ENCODE measurements around the gene FBXW11. TPM values are rescaled to one million over a fixed set of nuclear protein-coding genes. Genes with fewer than 3 reads are reported as not detected.
"Not testable (repeated sequence)": the region's sequence is repeated elsewhere in the genome, so short reads cannot be mapped to it uniquely, and the experiment has no call there.

Gene FBXW11
- total RNA-seq, 2 experiments from 2014 or later: 35.4 to 37.7 TPM

GRCh38 chr5:171927345-171927941, 79.0 kb downstream of the FBXW11 start:
- no peaks in the 10 kb centered on the region for H3K27me3 Mint-ChIP-seq
- ATAC-seq (ENCODE audit: low read depth) (no peak), DNase-seq (no peak)
- no peak overlapping the region for H3K27ac Mint-ChIP-seq
- peaks cover 11% of the 10 kb centered on the region for H3K4me1 Mint-ChIP-seq
- H3K9me3 Mint-ChIP-seq: peaks cover 2% of the 10 kb centered on the region
- H3K4me3 Mint-ChIP-seq: no peak overlapping the region
- POLR2A ChIA-PET: no interaction called here
- peaks cover 15% of the 10 kb centered on the region for H3K36me3 Mint-ChIP-seq

DNA sequence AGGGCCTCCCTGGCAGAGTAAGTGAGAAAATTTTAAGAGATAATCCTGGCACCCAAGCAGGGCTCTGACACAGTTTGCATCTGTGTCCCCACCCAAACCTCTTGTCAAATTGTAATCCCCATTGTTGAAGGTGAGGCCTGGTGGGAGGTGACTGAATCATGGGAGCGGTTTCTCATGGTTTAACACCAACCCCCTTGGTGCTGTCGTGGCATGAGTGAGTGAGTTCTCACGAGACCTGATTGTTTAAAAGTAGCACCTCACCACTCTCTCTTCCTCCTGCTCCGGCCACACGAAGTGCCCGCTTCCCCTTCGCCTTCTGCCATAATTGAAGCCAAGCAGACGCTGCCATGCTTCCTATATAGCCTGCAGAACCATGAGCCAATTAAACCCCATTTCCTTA, 80.1 kb downstream of the FBXW11 start:
- DNase-seq (no peak), ATAC-seq (ENCODE audit: low read depth) (no peak)
- no peak overlapping the region for H3K4me3 Mint-ChIP-seq
- peaks cover 2% of the 10 kb centered on the region for H3K9me3 Mint-ChIP-seq
- POLR2A ChIA-PET: no interaction called here
- H3K36me3 Mint-ChIP-seq: peaks cover 9% of the 10 kb centered on the region
- peaks cover 5% of the 10 kb centered on the region for H3K4me1 Mint-ChIP-seq
- no peaks in the 10 kb centered on the region for H3K27me3 Mint-ChIP-seq
- H3K27ac Mint-ChIP-seq: no peak overlapping the region

GRCh38 chr5:171924493-171925122, 81.8 kb downstream of the FBXW11 start:
- POLR2A ChIA-PET: interaction anchor here (0.6 kb wide), 1 partner anchor 16 kb away, joined by 3 read pairs; no protein-coding TSS in a partner anchor
- DNase-seq (no peak), ATAC-seq (ENCODE audit: low read depth) (no peak)
- H3K27ac Mint-ChIP-seq: no peak overlapping the region
- peaks cover 6% of the 10 kb centered on the region for H3K36me3 Mint-ChIP-seq
- peaks cover 2% of the 10 kb centered on the region for H3K9me3 Mint-ChIP-seq
- no peak overlapping the region for H3K4me3 Mint-ChIP-seq
- H3K27me3 Mint-ChIP-seq: no peaks in the 10 kb centered on the region
- peaks cover 2% of the 10 kb centered on the region for H3K4me1 Mint-ChIP-seq

DNA sequence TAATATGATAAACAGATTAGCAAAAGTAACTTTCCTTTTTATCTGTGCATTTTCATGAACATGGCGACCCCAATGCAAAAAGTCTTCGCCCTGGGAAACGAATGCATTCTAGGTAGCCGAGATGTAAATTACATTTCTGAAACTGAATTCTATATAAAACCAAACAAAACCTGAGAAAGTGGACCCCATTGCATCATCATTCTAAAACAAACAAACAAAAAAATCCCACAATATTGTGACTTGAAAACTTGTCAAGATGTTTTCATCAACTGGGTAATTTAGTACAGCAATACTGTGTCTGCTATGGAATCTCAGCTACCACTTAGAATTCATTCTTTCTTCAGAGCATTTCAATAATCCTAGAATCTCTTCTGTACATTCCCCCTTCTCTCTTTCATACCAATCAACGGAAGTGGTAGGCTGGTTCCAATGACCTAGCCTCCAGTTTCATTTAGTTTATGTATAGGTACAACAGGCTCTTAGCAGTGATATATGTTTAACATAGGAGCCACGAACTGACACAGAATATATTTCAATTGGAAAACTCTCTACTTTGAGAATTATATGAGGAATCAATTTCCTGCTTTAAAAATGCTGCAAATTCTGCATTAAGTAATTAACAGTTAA, 85.6 kb downstream of the FBXW11 start:
- Mint-ChIP-seq H3K36me3 (peaks cover 4% of the 10 kb centered on the region), H3K4me1 (peaks cover 3% of the 10 kb centered on the region), H3K9me3 (peaks cover 2% of the 10 kb centered on the region), H3K27ac (no peak overlapping the region), H3K27me3 (no peaks in the 10 kb centered on the region), H3K4me3 (no peak overlapping the region)
- POLR2A ChIA-PET: no interaction called here
- no peak for ATAC-seq (ENCODE audit: low read depth)
- DNase-seq: no peak

DNA sequence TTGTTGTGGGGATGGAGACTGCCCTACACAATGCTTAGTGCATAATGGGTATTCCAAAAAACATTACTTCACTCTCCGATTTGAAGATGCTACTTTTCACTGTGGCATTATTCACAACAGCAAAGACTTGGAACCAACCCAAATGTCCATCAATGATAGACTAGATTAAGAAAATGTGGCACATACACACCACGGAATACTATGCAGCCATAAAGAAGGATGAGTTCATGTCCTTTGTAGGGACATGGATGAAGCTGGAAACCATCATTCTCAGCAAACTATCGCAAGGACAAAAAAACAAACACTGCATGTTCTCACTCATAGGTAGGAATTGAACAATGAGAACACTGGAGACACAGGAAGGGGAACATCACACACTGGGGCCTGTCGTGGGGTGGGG, 90.7 kb downstream of the FBXW11 start:
- H3K36me3 Mint-ChIP-seq; H3K27me3 Mint-ChIP-seq; H3K27ac Mint-ChIP-seq; POLR2A ChIA-PET; H3K4me3 Mint-ChIP-seq; DNase-seq; H3K9me3 Mint-ChIP-seq; ATAC-seq (ENCODE audit: low read depth): not testable (repeated sequence)
- H3K4me1 Mint-ChIP-seq: peaks cover 23% of the 10 kb centered on the region

- Mint-ChIP-seq H3K9me3 (no peaks in the 10 kb centered on the region), H3K27me3 (no peaks in the 10 kb centered on the region), H3K27ac (no peak overlapping the region), H3K4me3 (no peak overlapping the region), H3K4me1 (peaks cover 23% of the 10 kb centered on the region), H3K36me3 (peaks cover 3% of the 10 kb centered on the region)
- DNase-seq (no peak), ATAC-seq (ENCODE audit: low read depth) (no peak)
- POLR2A ChIA-PET: no interaction called here
Observed at GRCh38 chr5:171914726-171915338, 91.6 kb downstream of the FBXW11 start.

DNA sequence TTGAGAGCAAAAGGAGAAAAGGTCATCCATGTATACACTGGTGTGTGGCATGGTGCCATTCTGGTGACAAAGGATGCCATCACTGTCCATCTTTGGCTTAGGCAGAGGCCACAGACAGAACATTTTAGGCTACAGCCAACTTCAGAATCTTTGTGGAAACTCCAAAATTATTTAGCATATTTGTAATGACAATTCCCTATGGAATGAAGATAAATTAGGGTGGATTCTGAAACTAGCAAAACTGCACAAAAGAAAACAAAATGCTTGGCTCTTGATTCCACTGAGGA, 92.5 kb downstream of the FBXW11 start:
- H3K9me3 Mint-ChIP-seq: no peaks in the 10 kb centered on the region
- POLR2A ChIA-PET: interaction anchor here (0.7 kb wide), 1 partner anchor 93 kb away, joined by 3 read pairs; the partner anchor contains the start of gene FBXW11
- peak overlapping the region; percentile 35 for H3K4me3 Mint-ChIP-seq
- DNase-seq: no peak
- H3K36me3 Mint-ChIP-seq: peaks cover 3% of the 10 kb centered on the region
- H3K27ac Mint-ChIP-seq: peak overlapping the region; percentile 13
- ATAC-seq (ENCODE audit: low read depth): no peak
- H3K4me1 Mint-ChIP-seq: peaks cover 23% of the 10 kb centered on the region
- no peaks in the 10 kb centered on the region for H3K27me3 Mint-ChIP-seq

DNA sequence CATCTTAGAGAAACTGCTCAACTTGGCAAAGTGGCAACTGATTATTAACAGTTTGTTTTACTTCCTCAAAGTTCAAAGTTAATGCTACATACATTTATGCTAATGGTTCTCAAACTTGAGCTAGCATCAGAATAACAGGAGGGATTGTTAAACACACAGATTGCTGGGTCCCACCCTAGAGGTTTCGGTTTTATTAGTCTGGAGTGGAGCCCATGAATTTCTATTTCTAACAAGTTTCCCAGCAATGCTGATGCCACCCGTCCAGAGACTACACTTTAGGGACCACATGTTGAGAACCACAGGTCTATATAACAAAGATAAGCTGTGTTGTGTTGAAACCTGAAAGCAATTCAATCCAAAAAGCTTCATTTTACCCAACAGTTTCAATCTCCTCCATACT, 95.3 kb downstream of the FBXW11 start:
- H3K27me3 Mint-ChIP-seq: no peaks in the 10 kb centered on the region
- no peak for ATAC-seq (ENCODE audit: low read depth)
- POLR2A ChIA-PET: no interaction called here
- H3K27ac Mint-ChIP-seq: no peak overlapping the region
- peaks cover 32% of the 10 kb centered on the region for H3K4me1 Mint-ChIP-seq
- H3K9me3 Mint-ChIP-seq: no peaks in the 10 kb centered on the region
- no peak overlapping the region for H3K4me3 Mint-ChIP-seq
- DNase-seq: no peak
- peaks cover 3% of the 10 kb centered on the region for H3K36me3 Mint-ChIP-seq

- DNase-seq (no peak), ATAC-seq (ENCODE audit: low read depth) (no peak)
- Mint-ChIP-seq H3K27ac (no peak overlapping the region), H3K27me3 (no peaks in the 10 kb centered on the region), H3K36me3 (no peaks in the 10 kb centered on the region), H3K9me3 (no peaks in the 10 kb centered on the region), H3K4me1 (peaks cover 34% of the 10 kb centered on the region), H3K4me3 (no peak overlapping the region)
- POLR2A ChIA-PET: interaction anchor here (0.6 to 1.2 kb wide), 2 partner anchors 15 to 97 kb away, joined by 3 read pairs; no protein-coding TSS in a partner anchor
Observed at GRCh38 chr5:171908638-171909037, 97.8 kb downstream of the FBXW11 start.

DNA sequence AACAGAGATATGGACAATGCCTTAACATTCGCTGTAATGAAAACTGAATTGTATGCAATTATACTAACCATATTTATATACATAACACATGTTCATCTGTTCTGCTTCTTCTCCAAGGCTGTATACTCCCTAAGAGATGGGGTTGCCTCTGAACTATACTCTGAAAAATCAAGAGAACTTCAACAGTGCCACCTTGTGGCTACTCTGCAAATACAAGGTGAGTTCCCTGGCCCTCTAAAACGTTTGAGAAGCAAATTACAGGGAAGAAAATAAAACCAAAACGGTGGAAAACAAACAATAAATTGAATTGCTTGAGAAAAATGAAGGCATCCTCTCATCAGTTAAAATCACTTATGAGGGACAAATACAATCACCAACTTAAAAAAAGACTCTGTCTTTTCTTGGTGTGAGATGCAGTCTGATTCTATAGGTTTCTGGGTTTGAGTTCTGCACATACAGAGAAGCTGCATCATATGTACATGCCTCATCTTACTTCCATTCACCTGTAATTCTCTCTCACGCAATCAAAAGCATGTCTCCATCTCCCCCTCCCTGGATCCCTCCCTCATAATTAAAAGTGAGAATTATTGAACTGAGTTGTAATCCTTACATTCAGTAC, 98.6 kb downstream of the FBXW11 start:
- ATAC-seq (ENCODE audit: low read depth): peak; percentile 75
- H3K27me3 Mint-ChIP-seq: no peaks in the 10 kb centered on the region
- no peak overlapping the region for H3K4me3 Mint-ChIP-seq
- no peak overlapping the region for H3K27ac Mint-ChIP-seq
- no peak for DNase-seq
- POLR2A ChIA-PET: interaction anchor here (1.2 kb wide), 1 partner anchor 98 kb away, joined by 3 read pairs; no protein-coding TSS in a partner anchor
- no peaks in the 10 kb centered on the region for H3K36me3 Mint-ChIP-seq
- peaks cover 29% of the 10 kb centered on the region for H3K4me1 Mint-ChIP-seq
- no peaks in the 10 kb centered on the region for H3K9me3 Mint-ChIP-seq

- Mint-ChIP-seq H3K36me3 (no peaks in the 10 kb centered on the region), H3K27me3 (no peaks in the 10 kb centered on the region), H3K4me3 (no peak overlapping the region), H3K4me1 (peaks cover 26% of the 10 kb centered on the region), H3K9me3 (no peaks in the 10 kb centered on the region), H3K27ac (no peak overlapping the region)
- no peak for ATAC-seq (ENCODE audit: low read depth)
- POLR2A ChIA-PET: no interaction called here
- DNase-seq: no peak
Observed at GRCh38 chr5:171906703-171907590, 99.5 kb downstream of the FBXW11 start.

- Mint-ChIP-seq H3K36me3 (no peaks in the 10 kb centered on the region), H3K9me3 (no peaks in the 10 kb centered on the region), H3K4me3 (no peak overlapping the region), H3K27ac (no peak overlapping the region), H3K27me3 (no peaks in the 10 kb centered on the region), H3K4me1 (peaks cover 20% of the 10 kb centered on the region)
- POLR2A ChIA-PET: no interaction called here
- ATAC-seq (ENCODE audit: low read depth) (no peak), DNase-seq (no peak)
Observed at GRCh38 chr5:171906066-171906570, 100.3 kb downstream of the FBXW11 start.

DNA sequence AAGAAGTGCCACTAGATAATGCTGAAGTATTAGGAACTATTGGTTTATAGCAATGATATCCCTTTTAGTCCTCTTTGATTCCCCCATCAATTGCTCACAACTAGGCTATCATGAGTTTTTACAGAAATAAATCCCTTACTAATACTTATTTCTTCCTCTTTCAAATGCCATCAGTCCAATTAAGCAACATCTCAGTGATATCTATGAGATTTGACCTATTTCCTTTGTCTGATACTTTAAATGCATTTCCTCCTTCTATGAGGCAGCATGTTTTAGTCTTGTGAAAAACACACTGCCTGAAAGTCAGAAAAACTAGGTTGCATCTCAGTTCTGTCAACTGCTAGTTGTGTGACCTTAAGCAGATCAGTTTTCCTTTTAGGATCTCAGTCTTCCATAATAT, 101.6 kb downstream of the FBXW11 start:
- Mint-ChIP-seq H3K4me3 (no peak overlapping the region), H3K36me3 (peaks cover 3% of the 10 kb centered on the region), H3K27ac (no peak overlapping the region), H3K4me1 (peaks cover 20% of the 10 kb centered on the region), H3K9me3 (no peaks in the 10 kb centered on the region), H3K27me3 (no peaks in the 10 kb centered on the region)
- DNase-seq (no peak), ATAC-seq (ENCODE audit: low read depth) (no peak)
- POLR2A ChIA-PET: no interaction called here
